Panc1 (cell line): ENCODE data around the gene FCHSD1.

ENCODE experiments used
- POLR2AphosphoS5 ChIP-seq: IDR thresholded peaks from 2 replicates; pipeline ENCODE4 v1.6.1; 2012; ENCODE audit warnings: mild to moderate bottlenecking, low read depth, low read length, moderate library complexity
- TCF7L2 ChIP-seq: IDR thresholded peaks from 2 replicates; pipeline ENCODE4 v1.6.1; 2011; ENCODE audit warnings: mild to moderate bottlenecking, low read depth, low read length, inconsistent platforms
- TF ChIP-seq, protein P1 (sequence below): fragments of 450-650 bp; IDR thresholded peaks from 2 replicates; pipeline ENCODE4 v1.5.1; 2017; ENCODE audit warnings: mild to moderate bottlenecking

DNA sequence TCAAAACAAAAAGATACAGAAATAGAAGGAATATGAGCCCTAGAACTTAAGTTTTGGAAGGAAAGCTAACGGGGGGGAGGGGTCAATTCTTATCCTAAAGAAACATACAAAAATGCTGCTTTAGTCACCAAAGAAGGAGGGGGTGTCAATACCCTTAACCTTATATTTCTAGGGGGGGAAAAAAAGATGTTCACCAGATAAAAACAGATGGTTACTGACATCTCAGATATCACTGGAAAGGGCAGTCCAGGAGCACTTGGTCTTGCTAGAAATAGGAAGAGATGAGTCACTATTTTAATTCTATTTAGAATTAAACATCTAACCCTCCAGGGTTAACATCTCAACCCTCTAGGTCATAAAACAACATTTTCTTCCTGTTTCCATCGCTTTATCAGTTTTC lies 34.1 kb downstream of the FCHSD1 start:
- TF ChIP-seq POLR2AphosphoS5 (no peak), TCF7L2 (no peak)
- TF ChIP-seq, protein P1, sequence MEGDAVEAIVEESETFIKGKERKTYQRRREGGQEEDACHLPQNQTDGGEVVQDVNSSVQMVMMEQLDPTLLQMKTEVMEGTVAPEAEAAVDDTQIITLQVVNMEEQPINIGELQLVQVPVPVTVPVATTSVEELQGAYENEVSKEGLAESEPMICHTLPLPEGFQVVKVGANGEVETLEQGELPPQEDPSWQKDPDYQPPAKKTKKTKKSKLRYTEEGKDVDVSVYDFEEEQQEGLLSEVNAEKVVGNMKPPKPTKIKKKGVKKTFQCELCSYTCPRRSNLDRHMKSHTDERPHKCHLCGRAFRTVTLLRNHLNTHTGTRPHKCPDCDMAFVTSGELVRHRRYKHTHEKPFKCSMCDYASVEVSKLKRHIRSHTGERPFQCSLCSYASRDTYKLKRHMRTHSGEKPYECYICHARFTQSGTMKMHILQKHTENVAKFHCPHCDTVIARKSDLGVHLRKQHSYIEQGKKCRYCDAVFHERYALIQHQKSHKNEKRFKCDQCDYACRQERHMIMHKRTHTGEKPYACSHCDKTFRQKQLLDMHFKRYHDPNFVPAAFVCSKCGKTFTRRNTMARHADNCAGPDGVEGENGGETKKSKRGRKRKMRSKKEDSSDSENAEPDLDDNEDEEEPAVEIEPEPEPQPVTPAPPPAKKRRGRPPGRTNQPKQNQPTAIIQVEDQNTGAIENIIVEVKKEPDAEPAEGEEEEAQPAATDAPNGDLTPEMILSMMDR: no peak
